Neutrophil (primary cell): ENCODE data around the gene FUZ.

Source experiments
- H3K27ac ChIP-seq: fragments of 200-600 bp; sonication (generic); 2 replicates; pipeline ENCODE4 v1.5.1; 2016; ENCODE audit warnings: mild to moderate bottlenecking, moderate library complexity
- H3K27me3 ChIP-seq: fragments of 200-600 bp; sonication (generic); 2 replicates; pipeline ENCODE4 v1.6.0; 2016; ENCODE audit warnings: mild to moderate bottlenecking
- H3K36me3 ChIP-seq: fragments of 200-600 bp; sonication (generic); 2 replicates; pipeline ENCODE4 v1.5.1; 2017
- H3K4me1 ChIP-seq, 2 experiments: fragments of 200-600 bp in 1 of 2; sonication (generic) in 1 of 2; 1 replicate in 1 of 2; 2 replicates in 1 of 2; pipeline versions ENCODE4 v1.5.1 to v1.6.1; 2013 to 2016; ENCODE audit warnings: low read depth in 1 of 2, low read length in 1 of 2, mild to moderate bottlenecking in 1 of 2, moderate library complexity in 1 of 2; ENCODE audit not compliant: control insufficient read depth in 1 of 2, insufficient read depth in 1 of 2
- H3K4me3 ChIP-seq, 2 experiments: fragments of 200-600 bp in 1 of 2; sonication (generic) in 1 of 2; 1 replicate in 1 of 2; 2 replicates in 1 of 2; pipeline ENCODE4 v1.5.1; 2013 to 2016; ENCODE audit warnings: low read depth in 1 of 2, low read length in 1 of 2, mild to moderate bottlenecking in 1 of 2, moderate library complexity in 1 of 2
- H3K9me3 ChIP-seq: fragments of 200-600 bp; sonication (generic); 2 replicates; pipeline ENCODE4 v1.5.1; 2016
- CTCF ChIP-seq: fragments of 200-600 bp; sonication (generic); IDR thresholded peaks from 2 replicates; pipeline ENCODE4 v1.5.1; 2016; ENCODE audit warnings: antibody characterized with exemption

FUZ gene

GRCh38 chr19:49856574-49857021 lies 43.5 kb upstream of the FUZ start:
- Histone ChIP-seq H3K9me3 (no peaks in the 10 kb centered on the region), H3K36me3 (peaks cover 65% of the 10 kb centered on the region), H3K4me1 (peaks cover 9 to 10% of the 10 kb centered on the region in 2 experiments), H3K4me3 (no peak overlapping the region), H3K27me3 (peaks cover 17% of the 10 kb centered on the region), H3K27ac (no peak overlapping the region)
- TF ChIP-seq CTCF: no peak

GRCh38 chr19:49855676-49856573 lies 42.8 kb upstream of the FUZ start:
- no peak overlapping the region for H3K4me3 ChIP-seq
- H3K9me3 ChIP-seq: no peaks in the 10 kb centered on the region
- peaks cover 20% of the 10 kb centered on the region for H3K27me3 ChIP-seq
- H3K4me1 ChIP-seq: peaks cover 10 to 11% of the 10 kb centered on the region in 2 experiments
- H3K36me3 ChIP-seq: peaks cover 58% of the 10 kb centered on the region
- H3K27ac ChIP-seq: peak overlapping the region; percentile 18
- TF ChIP-seq CTCF: no peak

- no peak for TF ChIP-seq CTCF
- no peak overlapping the region for H3K27ac ChIP-seq
- H3K4me1 ChIP-seq: peaks cover 11 to 13% of the 10 kb centered on the region in 2 experiments
- H3K27me3 ChIP-seq: peaks cover 20% of the 10 kb centered on the region
- H3K9me3 ChIP-seq: no peaks in the 10 kb centered on the region
- H3K4me3 ChIP-seq: no peak overlapping the region
- H3K36me3 ChIP-seq: peaks cover 52% of the 10 kb centered on the region
Measured at GRCh38 chr19:49855277-49855675, 42.2 kb upstream of the FUZ start.

- H3K4me1 ChIP-seq: peaks cover 18 to 20% of the 10 kb centered on the region in 2 experiments
Measured at GRCh38 chr19:49854378-49855263, 41.5 kb upstream of the FUZ start.

More at GRCh38 chr19:49854378-49855263, 41.5 kb upstream of the FUZ start:
- no peak overlapping the region for H3K27ac ChIP-seq
- no peak overlapping the region for H3K4me3 ChIP-seq
- no peak for TF ChIP-seq CTCF
- H3K36me3 ChIP-seq: peaks cover 45% of the 10 kb centered on the region
- H3K9me3 ChIP-seq: no peaks in the 10 kb centered on the region
- peaks cover 20% of the 10 kb centered on the region for H3K27me3 ChIP-seq
